H9 (cell line): ENCODE data around the gene POU2F3. TPM values are rescaled to one million over a fixed set of nuclear protein-coding genes. Genes with fewer than 3 reads are reported as not detected.

ENCODE experiments used
- DNase-seq: peaks from one replicate; pipeline ENCODE4 v3.0.0-alpha.2; 2017
- H2AFZ ChIP-seq: one replicate; pipeline ENCODE4 v1.6.1; 2013; ENCODE audit warnings: mild to moderate bottlenecking, low read length, control low read depth, moderate library complexity
- H2AK5ac ChIP-seq: 2 replicates; pipeline ENCODE4 v1.6.1; 2013; ENCODE audit warnings: low read length, control low read depth, mixed read lengths; ENCODE audit not compliant: insufficient read length
- H2BK120ac ChIP-seq: one replicate; pipeline ENCODE4 v1.6.1; 2013; ENCODE audit warnings: low read depth, mild to moderate bottlenecking, low read length, control low read depth, inconsistent platforms; ENCODE audit not compliant: poor library complexity, severe bottlenecking
- H2BK12ac ChIP-seq: 2 replicates; pipeline ENCODE4 v1.6.1; 2013; ENCODE audit warnings: low read length, control low read depth, mixed read lengths, low read depth; ENCODE audit not compliant: insufficient read length
- H2BK15ac ChIP-seq: 2 replicates; pipeline ENCODE4 v1.6.1; 2013; ENCODE audit warnings: low read depth, low read length, control low read depth
- H2BK20ac ChIP-seq: one replicate; pipeline ENCODE4 v1.6.1; 2013; ENCODE audit warnings: low read depth, mild to moderate bottlenecking, low read length, control low read depth, inconsistent platforms; ENCODE audit not compliant: poor library complexity, severe bottlenecking
- H2BK5ac ChIP-seq: 2 replicates; pipeline ENCODE4 v1.6.1; 2013; ENCODE audit warnings: low read length, control low read depth, mixed read lengths; ENCODE audit not compliant: insufficient read length
- H3K14ac ChIP-seq: 2 replicates; pipeline ENCODE4 v1.6.1; 2013; ENCODE audit warnings: low read length, control low read depth; ENCODE audit not compliant: insufficient read depth
- H3K18ac ChIP-seq: 2 replicates; pipeline ENCODE4 v1.6.1; 2013; ENCODE audit warnings: low read depth, mild to moderate bottlenecking, mixed read lengths, low read length, control low read depth; ENCODE audit not compliant: insufficient read length
- H3K23ac ChIP-seq: 2 replicates; pipeline ENCODE4 v1.6.1; 2013; ENCODE audit warnings: low read length, control low read depth, mixed read lengths, low read depth; ENCODE audit not compliant: insufficient read length
- H3K23me2 ChIP-seq: 2 replicates; pipeline ENCODE4 v1.6.1; 2013; ENCODE audit warnings: low read depth, mild to moderate bottlenecking, mixed read lengths, low read length, control low read depth; ENCODE audit not compliant: insufficient read length, poor library complexity, severe bottlenecking
- H3K27ac ChIP-seq: 2 replicates; pipeline ENCODE4 v1.5.1; 2013; ENCODE audit warnings: low read length, control low read depth, mixed read lengths, low read depth; ENCODE audit not compliant: insufficient read length
- H3K27me3 ChIP-seq: 2 replicates; pipeline ENCODE4 v1.6.1; 2013; ENCODE audit warnings: low read length, control low read depth, inconsistent platforms; ENCODE audit not compliant: insufficient read depth
- H3K4ac ChIP-seq: 2 replicates; pipeline ENCODE4 v1.6.1; 2013; ENCODE audit warnings: low read depth, mild to moderate bottlenecking, control low read depth, inconsistent platforms, low read length, moderate library complexity
- H3K4me1 ChIP-seq: 2 replicates; pipeline ENCODE4 v1.6.1; 2013; ENCODE audit warnings: low read length, control low read depth, inconsistent platforms; ENCODE audit not compliant: insufficient read depth
- H3K4me2 ChIP-seq: 2 replicates; pipeline ENCODE4 v1.6.1; 2013; ENCODE audit warnings: low read length, control low read depth, mixed read lengths; ENCODE audit not compliant: insufficient read length, insufficient read depth
- H3K56ac ChIP-seq: 2 replicates; pipeline ENCODE4 v1.6.1; 2013; ENCODE audit warnings: low read depth, mild to moderate bottlenecking, mixed read lengths, low read length, control low read depth; ENCODE audit not compliant: insufficient read length
- H3K79me1 ChIP-seq: 2 replicates; pipeline ENCODE4 v1.6.1; 2013; ENCODE audit warnings: low read depth, mild to moderate bottlenecking, moderate library complexity, low read length, control low read depth, inconsistent platforms; ENCODE audit not compliant: insufficient read depth, poor library complexity, severe bottlenecking
- H3K79me2 ChIP-seq: 2 replicates; pipeline ENCODE4 v1.6.1; 2013; ENCODE audit warnings: low read length, control low read depth, inconsistent platforms; ENCODE audit not compliant: insufficient read depth
- H3K9ac ChIP-seq: 2 replicates; pipeline ENCODE4 v1.6.1; 2013; ENCODE audit warnings: low read length, control low read depth, mixed read lengths; ENCODE audit not compliant: insufficient read length; ENCODE audit errors: extremely low read depth
- H3K9me3 ChIP-seq: one replicate; pipeline ENCODE4 v1.6.1; 2013; ENCODE audit warnings: low read depth, low read length, inconsistent platforms; ENCODE audit not compliant: control insufficient read depth
- H3T11ph ChIP-seq: one replicate; pipeline ENCODE4 v1.6.1; 2013; ENCODE audit warnings: mild to moderate bottlenecking, low read length, control low read depth, inconsistent platforms
- H4K20me1 ChIP-seq: one replicate; pipeline ENCODE4 v1.6.1; 2013; ENCODE audit not compliant: control insufficient read depth, insufficient read length, insufficient read depth
- H4K5ac ChIP-seq: 2 replicates; pipeline ENCODE4 v1.6.1; 2013; ENCODE audit warnings: low read depth, mild to moderate bottlenecking, mixed read lengths, low read length, control low read depth; ENCODE audit not compliant: insufficient read length
- H4K8ac ChIP-seq: replicated peaks from 2 replicates; pipeline ENCODE4 v1.6.1; 2013; ENCODE audit warnings: low read length, control low read depth, mixed read lengths, low read depth; ENCODE audit not compliant: insufficient read length
- H4K91ac ChIP-seq: 2 replicates; pipeline ENCODE4 v1.6.1; 2013; ENCODE audit warnings: low read depth, mild to moderate bottlenecking, moderate library complexity, mixed read lengths, low read length, control low read depth; ENCODE audit not compliant: insufficient read length
- H3K27ac Mint-ChIP-seq, 3 experiments: 2 replicates in 2 of 3; 3 replicates in 1 of 3; pipeline ENCODE4 v1.8.0; 2020 to 2021; ENCODE audit warnings: mixed read lengths in 3 of 3, mild to moderate bottlenecking in 1 of 3, moderate library complexity in 1 of 3
- H3K27me3 Mint-ChIP-seq: 2 replicates; pipeline ENCODE4 v1.8.0; 2021; ENCODE audit warnings: low read depth, mild to moderate bottlenecking, moderate library complexity, mixed read lengths
- H3K36me3 Mint-ChIP-seq, 3 experiments: 2 replicates in 2 of 3; 3 replicates in 1 of 3; pipeline ENCODE4 v1.8.0; 2020 to 2021; ENCODE audit warnings: low read depth in 3 of 3, mixed read lengths in 3 of 3; ENCODE audit not compliant: insufficient read depth in 1 of 3
- H3K4me1 Mint-ChIP-seq, 2 experiments: 2 replicates each; pipeline ENCODE4 v1.8.0; 2020; ENCODE audit warnings: mixed read lengths in 2 of 2
- H3K4me3 Mint-ChIP-seq, 2 experiments: 2 replicates in 1 of 2; 3 replicates in 1 of 2; pipeline ENCODE4 v1.8.0; 2020 to 2021; ENCODE audit warnings: mild to moderate bottlenecking in 2 of 2, mixed read lengths in 2 of 2, moderate library complexity in 1 of 2
- H3K9me3 Mint-ChIP-seq, 2 experiments: 2 replicates in 1 of 2; 3 replicates in 1 of 2; pipeline ENCODE4 v1.8.0; 2020; ENCODE audit warnings: mild to moderate bottlenecking in 2 of 2, mixed read lengths in 2 of 2, moderate library complexity in 1 of 2
- WGBS: extraction: QIAGEN DNeasy Blood & Tissue Kit; methylation state at CpG from one replicate; pipeline ENCODE4 v1.1.7; 2013; ENCODE audit warnings: missing lambda C conversion rate, low lambda C conversion rate, mixed read lengths; ENCODE audit not compliant: insufficient read length; ENCODE audit errors: extremely low coverage; 5-methylcytosine and 5-hydroxymethylcytosine counted together
- total RNA-seq: library from RNA; stranded (reverse); gene quantifications from 2 replicates; pipeline ENCODE4 v1.2.1, GENCODE V29; 2021
- TF ChIP-seq, protein P1 (sequence below): fragments of 200-600 bp; sonication (generic); conservative IDR thresholded peaks from 3 replicates; pipeline ENCODE4 v1.8.0; 2021; ENCODE audit warnings: antibody characterized with exemption, mild to moderate bottlenecking

POU2F3 gene
- total RNA-seq, 1 experiment from 2014 or later, result 1.1 TPM

DNA sequence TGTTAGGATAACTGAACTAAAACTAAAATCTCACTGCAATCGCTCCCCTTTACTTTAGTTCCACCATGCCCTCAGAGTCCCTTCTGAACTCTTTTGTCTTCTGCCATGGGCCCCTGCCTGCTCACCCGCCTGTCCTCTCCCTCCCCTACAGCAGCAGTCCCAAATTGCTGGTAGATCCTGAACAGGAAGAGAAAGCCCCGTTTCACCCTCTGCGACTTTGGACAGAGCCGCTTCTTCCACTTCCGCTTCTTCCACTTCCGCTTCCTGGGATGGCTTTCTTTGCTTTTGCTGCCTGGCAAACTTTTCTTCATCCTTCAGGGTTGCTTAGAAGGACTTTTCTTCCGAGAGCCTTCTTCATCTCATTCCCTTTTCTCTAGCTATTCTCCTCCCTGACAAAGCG is 49.5 kb downstream of the POU2F3 start:
- Histone ChIP-seq H4K5ac (no peak overlapping the region), H2BK5ac (no peak overlapping the region), H4K20me1 (no peaks in the 10 kb centered on the region), H3K23me2 (no peaks in the 10 kb centered on the region), H2AFZ (no peak overlapping the region), H3K18ac (no peak overlapping the region), H3K9ac (no peak overlapping the region), H3K23ac (no peak overlapping the region), H3K4ac (no peak overlapping the region), H3K79me2 (no peaks in the 10 kb centered on the region), H2BK15ac (no peak overlapping the region), H3K79me1 (no peaks in the 10 kb centered on the region), H3K9me3 (no peaks in the 10 kb centered on the region), H3K56ac (no peak overlapping the region), H4K91ac (no peak overlapping the region), H3K4me1 (no peaks in the 10 kb centered on the region), H2BK12ac (no peak overlapping the region), H3T11ph (no peak overlapping the region), H3K27me3 (no peaks in the 10 kb centered on the region), H2BK120ac (no peak overlapping the region), H3K27ac (no peak overlapping the region), H2AK5ac (no peak overlapping the region), H2BK20ac (no peak overlapping the region), H3K4me2 (no peak overlapping the region), H4K8ac (no peak overlapping the region), H3K14ac (no peak overlapping the region)
- no peak overlapping the region for H3K27ac Mint-ChIP-seq
- no peaks in the 10 kb centered on the region for H3K36me3 Mint-ChIP-seq
- peaks cover 15% of the 10 kb centered on the region in 2 experiments for H3K4me1 Mint-ChIP-seq
- DNase-seq, result no peak
- no peak overlapping the region for H3K4me3 Mint-ChIP-seq
- H3K27me3 Mint-ChIP-seq, result peaks cover 30% of the 10 kb centered on the region
- H3K9me3 Mint-ChIP-seq, result no peaks in the 10 kb centered on the region
- TF ChIP-seq, protein P1, sequence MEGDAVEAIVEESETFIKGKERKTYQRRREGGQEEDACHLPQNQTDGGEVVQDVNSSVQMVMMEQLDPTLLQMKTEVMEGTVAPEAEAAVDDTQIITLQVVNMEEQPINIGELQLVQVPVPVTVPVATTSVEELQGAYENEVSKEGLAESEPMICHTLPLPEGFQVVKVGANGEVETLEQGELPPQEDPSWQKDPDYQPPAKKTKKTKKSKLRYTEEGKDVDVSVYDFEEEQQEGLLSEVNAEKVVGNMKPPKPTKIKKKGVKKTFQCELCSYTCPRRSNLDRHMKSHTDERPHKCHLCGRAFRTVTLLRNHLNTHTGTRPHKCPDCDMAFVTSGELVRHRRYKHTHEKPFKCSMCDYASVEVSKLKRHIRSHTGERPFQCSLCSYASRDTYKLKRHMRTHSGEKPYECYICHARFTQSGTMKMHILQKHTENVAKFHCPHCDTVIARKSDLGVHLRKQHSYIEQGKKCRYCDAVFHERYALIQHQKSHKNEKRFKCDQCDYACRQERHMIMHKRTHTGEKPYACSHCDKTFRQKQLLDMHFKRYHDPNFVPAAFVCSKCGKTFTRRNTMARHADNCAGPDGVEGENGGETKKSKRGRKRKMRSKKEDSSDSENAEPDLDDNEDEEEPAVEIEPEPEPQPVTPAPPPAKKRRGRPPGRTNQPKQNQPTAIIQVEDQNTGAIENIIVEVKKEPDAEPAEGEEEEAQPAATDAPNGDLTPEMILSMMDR, result no peak
- no CpG with 5 or more reads among the region's 9 CpGs for WGBS
